Pancreas (tissue), 10 donors: ENCODE data around the gene TLDC2. TPM values are rescaled to one million over a fixed set of nuclear protein-coding genes. Genes with fewer than 3 reads are reported as not detected.

Experiments used
- ATAC-seq, 4 donors: fragments of 200-7000 bp; cut with Tn5 transposase; one replicate each; pipeline versions ENCODE4 v1.8.0 to v1.9.1; 2020; ENCODE audit warnings: mild to moderate bottlenecking in 4 of 4, moderate library complexity in 4 of 4
- DNase-seq, 6 donors: peaks; one replicate each; pipeline ENCODE4 v3.0.0-alpha.2; 2020
- FAIRE-seq: peaks from 2 replicates; lab custom pipeline; 2012; peaks lifted over from hg19 to GRCh38; lab: Jason Lieb, UNC
- H3K27ac ChIP-seq, 4 donors: fragments of 200-600 bp; sonication (generic); 1 replicate in 3 of 4; 2 replicates in 1 of 4; pipeline versions ENCODE4 v1.5.0 to v1.8.0; 2020
- H3K27me3 ChIP-seq, 4 donors: fragments of 200-600 bp; one replicate each; pipeline ENCODE4 v1.8.0; 2021
- H3K36me3 ChIP-seq, 3 donors: fragments of 200-600 bp; sonication (generic) in 1 of 3; one replicate each; pipeline versions ENCODE4 v1.5.0 to v1.8.0; 2020 to 2021
- H3K4me1 ChIP-seq, 3 donors: fragments of 200-600 bp; one replicate each; pipeline ENCODE4 v1.8.0; 2021
- H3K4me3 ChIP-seq, 4 donors: fragments of 200-600 bp; sonication (generic) in 2 of 4; one replicate each; pipeline versions ENCODE4 v1.5.0 to v1.8.0; 2020 to 2021
- H3K9me3 ChIP-seq, 4 donors: fragments of 200-600 bp; one replicate each; pipeline ENCODE4 v1.8.0; 2021
- CTCF ChIP-seq, 4 donors: fragments of 200-600 bp; sonication (generic) in 3 of 4; IDR thresholded peaks; one replicate each; pipeline versions ENCODE4 v1.5.0 to v1.8.0; 2021; ENCODE audit warnings: antibody characterized with exemption in 4 of 4
- WGBS, 2 donors: extraction: QIAGEN DNeasy Blood & Tissue Kit; methylation state at CpG; one replicate each; pipeline ENCODE4 v1.1.7; 2013; 5-methylcytosine and 5-hydroxymethylcytosine counted together
- intact Hi-C, 3 donors: fragments of 100-400 bp; cut with DNase I; formaldehyde crosslinking; loops; one replicate each; pipeline versions ENCODE4 v1.11.1 to v1.14.2; 2022
- polyA plus RNA-seq, 2 donors: library from polyadenylated mRNA; stranded (reverse); fragments of 200-250 nt; gene quantifications; one replicate each; pipeline ENCODE4 v1.2.3, GENCODE V29; 2013
- total RNA-seq, 6 donors: library from RNA; stranded (reverse); fragmentation: NEBNext Ultra II Directional in 4 of 6; extraction: Animal tissue kit (Norgen Biotek cat#: 25700) in 4 of 6; gene quantifications; one replicate each; pipeline versions ENCODE4 v1.2.1 to v1.2.4, GENCODE V29; 2021 to 2023
- donor health status: healthy with polysubstance abuse.
- donor health status: DM: no; HTN: no; CAD: no; lungs with moderate emphysema.
- donor health status: DM: no; HTN: no; CAD: no.
- donor health status: control.
- donor health status: control.
- donor health status: Bipolar disorder and iron deficiency.
- donor health status: DM: yes; HTN: yes; CAD: no.
- donor health status: DM: no; HTN: no; CAD: no.
- donor health status: DM: no; HTN: no; CAD: no.
- donor health status: DM: yes; HTN: yes; CAD: no.

Gene TLDC2
- total and polyA plus RNA-seq, 8 donors = 0.23 to 0.82 (median 0.34) TPM; not detected in 1

GRCh38 chr20:36847009-36847709, 28.8 kb upstream of the TLDC2 start:
- intact Hi-C loops = no loop called here
- H3K27me3 ChIP-seq = no peaks in the 10 kb centered on the region
- H3K4me3 ChIP-seq = no peak overlapping the region
- no peaks in the 10 kb centered on the region for H3K4me1 ChIP-seq
- H3K9me3 ChIP-seq = no peaks in the 10 kb centered on the region
- DNase-seq = no peak
- FAIRE-seq = no peak
- ATAC-seq = peak in 3 of 4 donors; percentile 43 to 67 (median 59)
- 80 to 82% methylated on average over 18 of the region's 18 CpGs for WGBS, 2 donors
- H3K36me3 ChIP-seq = no peaks in the 10 kb centered on the region
- no peak for TF ChIP-seq CTCF (IDR thresholded peaks at IDR 0.05)
- H3K27ac ChIP-seq = peak overlapping the region in 1 of 4 donors; percentile 28

GRCh38 chr20:36847710-36848040, 28.3 kb upstream of the TLDC2 start:
- Histone ChIP-seq H3K36me3 (no peaks in the 10 kb centered on the region), H3K27me3 (no peaks in the 10 kb centered on the region), H3K4me3 (no peak overlapping the region), H3K27ac (peak overlapping the region in 2 of 4 donors; percentile 39 to 44), H3K4me1 (no peaks in the 10 kb centered on the region), H3K9me3 (no peaks in the 10 kb centered on the region)
- DNase-seq (no peak), FAIRE-seq (no peak), ATAC-seq (no peak)
- intact Hi-C loops = no loop called here
- 76 to 86% methylated on average over 1 of the region's 1 CpG for WGBS, 2 donors
- no peak for TF ChIP-seq CTCF (IDR thresholded peaks at IDR 0.05)

DNA sequence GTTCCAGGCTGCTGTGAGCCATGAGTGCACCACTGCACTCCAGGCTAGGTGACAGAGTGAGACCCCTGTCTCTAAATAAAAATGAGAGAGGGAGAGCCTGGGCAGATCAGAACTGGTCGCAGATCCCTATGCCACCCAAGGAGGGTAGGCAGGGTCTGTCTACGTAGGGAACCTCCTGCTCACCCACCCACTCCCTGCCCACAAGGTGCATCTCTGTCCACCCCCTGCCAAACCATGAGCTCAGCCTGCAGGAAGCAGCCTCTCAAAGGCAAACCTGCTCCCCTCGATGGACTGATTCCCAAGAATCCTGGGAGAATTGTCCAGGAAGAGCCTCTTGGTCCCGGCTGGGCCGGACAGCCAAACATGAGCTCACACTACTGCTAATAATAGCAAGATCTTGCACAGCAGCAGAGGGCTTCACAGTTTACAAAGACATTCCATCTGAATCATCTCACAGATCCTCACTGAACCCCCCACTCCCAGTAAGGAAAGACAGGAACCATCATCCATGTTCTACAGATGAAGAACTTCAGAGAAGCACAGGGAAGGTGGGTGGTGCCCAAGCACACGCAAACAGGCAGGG, 27.8 kb upstream of the TLDC2 start:
- intact Hi-C loops = no loop called here
- no peaks in the 10 kb centered on the region for H3K36me3 ChIP-seq
- no peak for DNase-seq
- no peak for TF ChIP-seq CTCF (IDR thresholded peaks at IDR 0.05)
- H3K27ac ChIP-seq = peak overlapping the region in 2 of 4 donors; percentile 39 to 44
- H3K27me3 ChIP-seq = no peaks in the 10 kb centered on the region
- no peak for FAIRE-seq
- peak in 3 of 4 donors; percentile 22 to 41 (median 40) for ATAC-seq
- no peaks in the 10 kb centered on the region for H3K4me1 ChIP-seq
- no peak overlapping the region for H3K4me3 ChIP-seq
- 77 to 78% methylated on average over 6 of the region's 6 CpGs for WGBS, 2 donors
- no peaks in the 10 kb centered on the region for H3K9me3 ChIP-seq

GRCh38 chr20:36848677-36849076, 27.3 kb upstream of the TLDC2 start:
- FAIRE-seq = no peak
- H3K4me3 ChIP-seq = no peak overlapping the region

More at GRCh38 chr20:36848677-36849076, 27.3 kb upstream of the TLDC2 start:
- Histone ChIP-seq H3K27me3 (no peaks in the 10 kb centered on the region), H3K9me3 (no peaks in the 10 kb centered on the region), H3K36me3 (no peaks in the 10 kb centered on the region), H3K27ac (peak overlapping the region in 1 of 4 donors; percentile 39), H3K4me1 (no peaks in the 10 kb centered on the region)
- intact Hi-C loops = no loop called here
- no peak for TF ChIP-seq CTCF (IDR thresholded peaks at IDR 0.05)
- ATAC-seq = no peak
- DNase-seq = no peak
